ENCODE results near the gene MLXIP.

DNA sequence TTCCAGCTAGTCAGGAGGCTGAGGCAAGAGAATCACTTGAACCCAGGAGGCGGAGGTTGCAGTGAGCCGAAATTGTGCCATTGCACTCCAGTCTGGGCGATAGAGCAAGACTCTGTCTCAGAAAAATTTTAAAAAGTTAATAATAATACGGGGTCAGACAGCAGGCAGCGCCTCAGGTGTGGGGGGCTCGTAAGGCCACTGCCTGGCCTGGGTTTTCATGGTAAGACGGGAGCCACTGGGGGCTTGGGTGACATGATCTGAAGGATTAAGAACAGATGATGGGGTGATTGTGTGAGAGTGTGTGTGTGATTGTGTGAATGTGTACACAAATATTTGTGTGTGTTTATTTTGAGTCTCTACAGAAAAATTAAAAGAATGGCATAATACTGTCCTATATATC is 33.3 kb upstream of the MLXIP start:
- TF ChIP-seq ZNF788 (CRISPR knock-in tag; IDR thresholded peaks at IDR 0.05; ENCODE audit: borderline replicate concordance) = no peak
- TF ChIP-seq ZNF160 (CRISPR knock-in tag; IDR thresholded peaks at IDR 0.05) = no peak
- TF ChIP-seq, protein P1, sequence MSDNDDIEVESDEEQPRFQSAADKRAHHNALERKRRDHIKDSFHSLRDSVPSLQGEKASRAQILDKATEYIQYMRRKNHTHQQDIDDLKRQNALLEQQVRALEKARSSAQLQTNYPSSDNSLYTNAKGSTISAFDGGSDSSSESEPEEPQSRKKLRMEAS (IDR thresholded peaks at IDR 0.05) = no peak
- no peak for TF ChIP-seq RBAK (CRISPR knock-in tag; IDR thresholded peaks at IDR 0.05)
- no peak for TF ChIP-seq POLR2AphosphoS5 (IDR thresholded peaks at IDR 0.05; ENCODE audit: low read depth, low read length)
- TF ChIP-seq FOXA3 (CRISPR knock-in tag; IDR thresholded peaks at IDR 0.05) = no peak
- TF ChIP-seq SIX4 (CRISPR knock-in tag; IDR thresholded peaks at IDR 0.05) = no peak
- TF ChIP-seq XRCC5 (optimal IDR thresholded peaks at IDR 0.05; ENCODE audit: low read length) = no peak
- no peak for TF ChIP-seq STAT5B (CRISPR knock-in tag; IDR thresholded peaks at IDR 0.05)
- TF ChIP-seq PCBP1 (IDR thresholded peaks at IDR 0.05; ENCODE audit: borderline replicate concordance, low read depth, low read length) = no peak
- TF ChIP-seq, protein P2, sequence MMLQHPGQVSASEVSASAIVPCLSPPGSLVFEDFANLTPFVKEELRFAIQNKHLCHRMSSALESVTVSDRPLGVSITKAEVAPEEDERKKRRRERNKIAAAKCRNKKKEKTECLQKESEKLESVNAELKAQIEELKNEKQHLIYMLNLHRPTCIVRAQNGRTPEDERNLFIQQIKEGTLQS (CRISPR knock-in tag; IDR thresholded peaks at IDR 0.05) = no peak
